Panc1 (cell line): ENCODE results near the gene MEIOSIN. TPM values are rescaled to one million over a fixed set of nuclear protein-coding genes. Genes with fewer than 3 reads are reported as not detected.

Source experiments
- ATAC-seq: fragments of 200-7000 bp; cut with Tn5 transposase; 2 replicates; pipeline ENCODE4 v1.9.1; 2020; ENCODE audit warnings: mild to moderate bottlenecking, moderate library complexity
- BruUV-seq: library from RNA; stranded (reverse); fragments of 400-500 nt; replicated peaks from 2 replicates; lab custom pipeline; 2021; lab: Mats Ljungman, UMichigan
- CTCF ChIA-PET: fragments of 300-600 bp; sonication (Branson Sonifier 250); formaldehyde crosslinking; loops from one replicate; lab custom pipeline; 2022; ENCODE audit warnings: antibody characterized with exemption; lab: Charles Lee
- POLR2A ChIA-PET: fragments of 300-600 bp; sonication (Branson Sonifier 250); formaldehyde crosslinking; loops from one replicate; lab custom pipeline; 2022; ENCODE audit warnings: antibody characterized with exemption; lab: Charles Lee
- DNase-seq: peaks from one replicate; pipeline ENCODE4 v3.0.0-alpha.2; 2010; ENCODE audit warnings: low read depth, low spot score
- H3K27ac ChIP-seq: 2 replicates; pipeline ENCODE4 v1.5.1; 2011; ENCODE audit warnings: mild to moderate bottlenecking, low read length, inconsistent platforms
- H3K27me3 ChIP-seq: fragments of 200-500 bp; sonication (Bioruptor generic); 2 replicates; pipeline ENCODE4 v1.6.0; 2014; ENCODE audit warnings: low read length, inconsistent platforms; ENCODE audit not compliant: control insufficient read depth, insufficient read depth
- H3K36me3 ChIP-seq: fragments of 200-500 bp; sonication (Bioruptor generic); 2 replicates; pipeline ENCODE4 v1.5.1; 2014; ENCODE audit warnings: inconsistent platforms, mild to moderate bottlenecking, low read length, moderate library complexity; ENCODE audit not compliant: control insufficient read depth, insufficient read depth
- H3K4me1 ChIP-seq: 2 replicates; pipeline ENCODE4 v1.5.1; 2011; ENCODE audit warnings: inconsistent platforms, mild to moderate bottlenecking, low read length, moderate library complexity; ENCODE audit not compliant: control insufficient read depth, insufficient read depth
- H3K4me3 ChIP-seq, 2 experiments: 2 replicates each; pipeline ENCODE4 v1.5.1; 2011 to 2012; ENCODE audit warnings: low read depth in 2 of 2, low read length in 2 of 2, mild to moderate bottlenecking in 2 of 2, inconsistent platforms in 1 of 2, moderate library complexity in 1 of 2
- H3K9me3 ChIP-seq: fragments of 200-500 bp; sonication (Bioruptor generic); 2 replicates; pipeline ENCODE4 v1.5.1; 2014; ENCODE audit warnings: low read depth, mild to moderate bottlenecking, inconsistent platforms, low read length, moderate library complexity; ENCODE audit not compliant: control insufficient read depth, insufficient read depth
- POLR2AphosphoS5 ChIP-seq: IDR thresholded peaks from 2 replicates; pipeline ENCODE4 v1.6.1; 2012; ENCODE audit warnings: mild to moderate bottlenecking, low read depth, low read length, moderate library complexity
- SIN3A ChIP-seq: IDR thresholded peaks from 2 replicates; pipeline ENCODE4 v1.6.1; 2012; ENCODE audit warnings: low read depth, mild to moderate bottlenecking, low read length, moderate library complexity, borderline replicate concordance; ENCODE audit not compliant: insufficient read depth
- TCF7L2 ChIP-seq: IDR thresholded peaks from 2 replicates; pipeline ENCODE4 v1.6.1; 2011; ENCODE audit warnings: mild to moderate bottlenecking, low read depth, low read length, inconsistent platforms
- in situ Hi-C: cut with HindIII; loops from 2 replicates; pipeline ENCODE4 v1.10.0; 2016; ENCODE audit warnings: low sequenced_read_pairs, low pct_unique_long_range_greater_than_20kb
- intact Hi-C: fragments of 100-400 bp; cut with micrococcal nuclease; formaldehyde crosslinking; loops from one replicate; pipeline ENCODE4 v1.10.0; 2022; ENCODE audit not compliant: unreplicated experiment
- total RNA-seq: library from RNA; stranded (reverse); gene quantifications from one replicate; pipeline ENCODE4 v1.2.1, GENCODE V29; 2021; ENCODE audit not compliant: unreplicated experiment
- TF ChIP-seq, protein P1 (sequence below): fragments of 450-650 bp; IDR thresholded peaks from 2 replicates; pipeline ENCODE4 v1.5.1; 2017; ENCODE audit warnings: mild to moderate bottlenecking
- TF ChIP-seq, protein P2 (sequence below), 2 experiments: IDR thresholded peaks; 2 replicates each; pipeline ENCODE4 v1.6.1; 2011 to 2012; ENCODE audit warnings: low read depth in 2 of 2, control low read depth in 1 of 2, low read length in 1 of 2, mild to moderate bottlenecking in 1 of 2, moderate library complexity in 1 of 2; ENCODE audit not compliant: insufficient read depth in 1 of 2

MEIOSIN gene
- total RNA-seq, 1 experiment from 2014 or later = not detected

GRCh38 chr19:45785781-45786532, 52.7 kb downstream of the MEIOSIN start:
- ATAC-seq (no peak), DNase-seq (no peak)
- Histone ChIP-seq H3K4me1 (peaks cover 15% of the 10 kb centered on the region), H3K27me3 (no peaks in the 10 kb centered on the region), H3K9me3 (no peaks in the 10 kb centered on the region), H3K36me3 (peaks cover 5% of the 10 kb centered on the region; the same call in 1 of the 2 replicates), H3K27ac (no peak overlapping the region), H3K4me3 (no peak overlapping the region)
- CTCF ChIA-PET = no interaction called here
- in situ Hi-C loops (no loop called here), intact Hi-C loops (no loop called here)
- BruUV-seq = no TSS peak
- POLR2A ChIA-PET = no interaction called here
- TF ChIP-seq, protein P1, sequence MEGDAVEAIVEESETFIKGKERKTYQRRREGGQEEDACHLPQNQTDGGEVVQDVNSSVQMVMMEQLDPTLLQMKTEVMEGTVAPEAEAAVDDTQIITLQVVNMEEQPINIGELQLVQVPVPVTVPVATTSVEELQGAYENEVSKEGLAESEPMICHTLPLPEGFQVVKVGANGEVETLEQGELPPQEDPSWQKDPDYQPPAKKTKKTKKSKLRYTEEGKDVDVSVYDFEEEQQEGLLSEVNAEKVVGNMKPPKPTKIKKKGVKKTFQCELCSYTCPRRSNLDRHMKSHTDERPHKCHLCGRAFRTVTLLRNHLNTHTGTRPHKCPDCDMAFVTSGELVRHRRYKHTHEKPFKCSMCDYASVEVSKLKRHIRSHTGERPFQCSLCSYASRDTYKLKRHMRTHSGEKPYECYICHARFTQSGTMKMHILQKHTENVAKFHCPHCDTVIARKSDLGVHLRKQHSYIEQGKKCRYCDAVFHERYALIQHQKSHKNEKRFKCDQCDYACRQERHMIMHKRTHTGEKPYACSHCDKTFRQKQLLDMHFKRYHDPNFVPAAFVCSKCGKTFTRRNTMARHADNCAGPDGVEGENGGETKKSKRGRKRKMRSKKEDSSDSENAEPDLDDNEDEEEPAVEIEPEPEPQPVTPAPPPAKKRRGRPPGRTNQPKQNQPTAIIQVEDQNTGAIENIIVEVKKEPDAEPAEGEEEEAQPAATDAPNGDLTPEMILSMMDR = no peak
- TF ChIP-seq SIN3A (no peak), POLR2AphosphoS5 (no peak), TCF7L2 (no peak)
- TF ChIP-seq, protein P2, sequence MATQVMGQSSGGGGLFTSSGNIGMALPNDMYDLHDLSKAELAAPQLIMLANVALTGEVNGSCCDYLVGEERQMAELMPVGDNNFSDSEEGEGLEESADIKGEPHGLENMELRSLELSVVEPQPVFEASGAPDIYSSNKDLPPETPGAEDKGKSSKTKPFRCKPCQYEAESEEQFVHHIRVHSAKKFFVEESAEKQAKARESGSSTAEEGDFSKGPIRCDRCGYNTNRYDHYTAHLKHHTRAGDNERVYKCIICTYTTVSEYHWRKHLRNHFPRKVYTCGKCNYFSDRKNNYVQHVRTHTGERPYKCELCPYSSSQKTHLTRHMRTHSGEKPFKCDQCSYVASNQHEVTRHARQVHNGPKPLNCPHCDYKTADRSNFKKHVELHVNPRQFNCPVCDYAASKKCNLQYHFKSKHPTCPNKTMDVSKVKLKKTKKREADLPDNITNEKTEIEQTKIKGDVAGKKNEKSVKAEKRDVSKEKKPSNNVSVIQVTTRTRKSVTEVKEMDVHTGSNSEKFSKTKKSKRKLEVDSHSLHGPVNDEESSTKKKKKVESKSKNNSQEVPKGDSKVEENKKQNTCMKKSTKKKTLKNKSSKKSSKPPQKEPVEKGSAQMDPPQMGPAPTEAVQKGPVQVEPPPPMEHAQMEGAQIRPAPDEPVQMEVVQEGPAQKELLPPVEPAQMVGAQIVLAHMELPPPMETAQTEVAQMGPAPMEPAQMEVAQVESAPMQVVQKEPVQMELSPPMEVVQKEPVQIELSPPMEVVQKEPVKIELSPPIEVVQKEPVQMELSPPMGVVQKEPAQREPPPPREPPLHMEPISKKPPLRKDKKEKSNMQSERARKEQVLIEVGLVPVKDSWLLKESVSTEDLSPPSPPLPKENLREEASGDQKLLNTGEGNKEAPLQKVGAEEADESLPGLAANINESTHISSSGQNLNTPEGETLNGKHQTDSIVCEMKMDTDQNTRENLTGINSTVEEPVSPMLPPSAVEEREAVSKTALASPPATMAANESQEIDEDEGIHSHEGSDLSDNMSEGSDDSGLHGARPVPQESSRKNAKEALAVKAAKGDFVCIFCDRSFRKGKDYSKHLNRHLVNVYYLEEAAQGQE (IDR thresholded peaks at IDR 0.05; ENCODE audit: insufficient read depth in 1 of 2, low read depth in 2 of 2, low read length in 1 of 2) = no peak

DNA sequence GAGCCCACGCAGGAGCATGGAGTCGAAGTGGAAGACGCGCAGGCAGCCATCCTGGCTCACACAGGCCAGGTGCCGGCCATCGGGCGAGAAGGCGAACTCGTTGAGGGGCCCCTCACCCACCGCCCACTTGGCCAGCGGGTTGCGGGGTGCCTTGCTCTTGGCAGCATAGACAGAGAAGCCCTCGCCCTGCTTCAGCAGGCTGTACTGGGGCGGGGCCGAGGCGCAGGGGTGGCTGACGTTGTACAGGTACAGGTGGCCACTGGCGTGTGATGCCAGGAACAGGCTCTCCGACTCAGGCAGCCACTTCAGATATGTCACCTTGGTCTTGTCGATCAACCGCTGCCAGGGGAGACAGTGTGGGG, 53.3 kb downstream of the MEIOSIN start:
- H3K36me3 ChIP-seq = peaks cover 5% of the 10 kb centered on the region; the same call in 1 of the 2 replicates
- in situ Hi-C loops = no loop called here
- intact Hi-C loops = no loop called here
- no peaks in the 10 kb centered on the region for H3K9me3 ChIP-seq
- H3K27me3 ChIP-seq = no peaks in the 10 kb centered on the region
- H3K4me3 ChIP-seq = no peak overlapping the region
- ATAC-seq (no peak), DNase-seq (no peak)
- no TSS peak for BruUV-seq
- H3K27ac ChIP-seq = no peak overlapping the region
- POLR2A ChIA-PET = no interaction called here
- CTCF ChIA-PET = no interaction called here
- TF ChIP-seq POLR2AphosphoS5 = no peak
- TF ChIP-seq, protein P1 = no peak
- TF ChIP-seq, protein P2 (IDR thresholded peaks at IDR 0.05; ENCODE audit: insufficient read depth in 1 of 2, low read depth in 2 of 2, low read length in 1 of 2) = no peak
- peaks cover 15% of the 10 kb centered on the region for H3K4me1 ChIP-seq
